GM12878 (cell line): ENCODE measurements around the gene GNG12. TPM values are rescaled to one million over a fixed set of nuclear protein-coding genes. Genes with fewer than 3 reads are reported as not detected.

ENCODE experiments used
- ATAC-seq: fragments of 200-7000 bp; cut with Tn5 transposase; 3 replicates; pipeline ENCODE4 v1.9.1; 2020; ENCODE audit warnings: mild to moderate bottlenecking, moderate library complexity
- BruUV-seq: library from RNA; stranded (reverse); fragments of 400-500 nt; replicated peaks from 2 replicates; lab custom pipeline; 2021; lab: Mats Ljungman, UMichigan
- CTCF ChIA-PET: fragments of 300-600 bp; sonication (Branson Sonifier 250); formaldehyde crosslinking; extraction: SDS; loops from one replicate; lab custom pipeline; 2021; ENCODE audit warnings: inconsistent platforms; lab: Yijun Ruan, JAX
- POLR2A ChIA-PET: fragments of 350-600 bp; formaldehyde crosslinking; extraction: SDS; loops from one replicate; lab custom pipeline; 2021; ENCODE audit warnings: inconsistent platforms; lab: Charles Lee
- RAD21 ChIA-PET: fragments of 300-600 bp; sonication (Branson Sonifier 250); formaldehyde crosslinking; loops from one replicate; lab custom pipeline; 2023; ENCODE audit warnings: antibody characterized with exemption; ENCODE audit not compliant: unreplicated experiment; lab: Charles Lee
- SMC1A ChIA-PET: fragments of 300-600 bp; sonication (Branson Sonifier 250); formaldehyde crosslinking; loops from one replicate; lab custom pipeline; 2023; ENCODE audit not compliant: unreplicated experiment, uncharacterized antibody; lab: Charles Lee
- DNase-seq: peaks from one replicate; pipeline ENCODE4 v3.0.0-alpha.2; 2011; ENCODE audit warnings: low read depth, low spot score
- FAIRE-seq: peaks from 3 replicates; lab custom pipeline; 2011; peaks lifted over from hg19 to GRCh38; lab: Jason Lieb, UNC
- H2AFZ ChIP-seq: 2 replicates; pipeline ENCODE4 v1.6.0; 2011; ENCODE audit warnings: low read depth, low read length, control low read depth; ENCODE audit not compliant: control insufficient read depth
- H3K27ac ChIP-seq: 2 replicates; pipeline ENCODE4 v1.5.1; 2011; ENCODE audit warnings: control low read depth; ENCODE audit not compliant: control insufficient read depth, insufficient read depth
- H3K27me3 ChIP-seq, 2 experiments: replicated peaks in 1 of 2; 2 replicates each; pipeline versions ENCODE4 v1.6.0 to v1.6.1; 2011; ENCODE audit warnings: low read length in 1 of 2; ENCODE audit not compliant: control insufficient read depth in 2 of 2, insufficient read depth in 2 of 2
- H3K36me3 ChIP-seq, 2 experiments: 2 replicates each; pipeline ENCODE4 v1.5.1; 2011; ENCODE audit warnings: low read length in 1 of 2; ENCODE audit not compliant: control insufficient read depth in 2 of 2, insufficient read depth in 2 of 2
- H3K4me1 ChIP-seq: 2 replicates; pipeline ENCODE4 v1.6.1; 2011; ENCODE audit warnings: mild to moderate bottlenecking, low read length, moderate library complexity, mixed read lengths; ENCODE audit not compliant: control insufficient read depth, insufficient read depth
- H3K4me2 ChIP-seq: 2 replicates; pipeline ENCODE4 v1.6.0; 2011; ENCODE audit warnings: control low read depth; ENCODE audit not compliant: control insufficient read depth, insufficient read depth
- H3K4me3 ChIP-seq: fragments of 200-600 bp; sonication (generic); 2 replicates; pipeline ENCODE4 v1.5.1; 2016
- H3K79me2 ChIP-seq: 2 replicates; pipeline ENCODE4 v1.6.0; 2011; ENCODE audit warnings: low read length; ENCODE audit not compliant: control insufficient read depth, insufficient read depth
- H3K9ac ChIP-seq: 2 replicates; pipeline ENCODE4 v1.8.0; 2011; ENCODE audit warnings: low read length, control low read depth, mixed read lengths; ENCODE audit not compliant: control insufficient read depth, insufficient read depth
- H3K9me3 ChIP-seq: replicated peaks from 3 replicates; pipeline ENCODE4 v1.5.1; 2011; ENCODE audit warnings: mild to moderate bottlenecking, low read length; ENCODE audit not compliant: control insufficient read depth, insufficient read depth
- H4K20me1 ChIP-seq: 2 replicates; pipeline ENCODE4 v1.6.0; 2011; ENCODE audit not compliant: control insufficient read depth, insufficient read depth
- CBFB ChIP-seq: IDR thresholded peaks from 2 replicates; pipeline ENCODE4 v1.6.1; 2016; ENCODE audit warnings: antibody characterized with exemption, low read depth
- CTCF ChIP-seq, 3 experiments: IDR thresholded peaks in 2 of 3; conservative IDR thresholded peaks in 1 of 3; 2 replicates each; pipeline ENCODE4 v1.5.1; 2011; ENCODE audit warnings: low read depth in 3 of 3, low read length in 3 of 3, mild to moderate bottlenecking in 3 of 3, control low read depth in 2 of 3, moderate library complexity in 2 of 3, inconsistent platforms in 1 of 3, mixed read lengths in 1 of 3; ENCODE audit not compliant: control insufficient read depth in 2 of 3, insufficient read depth in 1 of 3; ENCODE audit errors: extremely low read depth in 1 of 3
- E2F4 ChIP-seq: IDR thresholded peaks from 2 replicates; pipeline ENCODE4 v1.6.1; 2012; ENCODE audit warnings: low read depth, low read length, improper control_type of control experiment
- HSF1 ChIP-seq: fragments of 150-350 bp; IDR thresholded peaks from 2 replicates; pipeline ENCODE4 v1.6.1; 2014; ENCODE audit warnings: mild to moderate bottlenecking, low read depth, low read length
- IKZF1 ChIP-seq: fragments of 450-650 bp; conservative IDR thresholded peaks from 2 replicates; pipeline ENCODE4 v1.6.1; 2017; ENCODE audit warnings: antibody characterized with exemption, mild to moderate bottlenecking
- LARP7 ChIP-seq: fragments of 450-650 bp; IDR thresholded peaks from 2 replicates; pipeline ENCODE4 v1.6.1; 2017; ENCODE audit warnings: mild to moderate bottlenecking
- NFIC ChIP-seq: IDR thresholded peaks from 2 replicates; pipeline ENCODE4 v1.6.1; 2012; ENCODE audit warnings: low read depth, mild to moderate bottlenecking, inconsistent platforms, low read length, moderate library complexity
- NFXL1 ChIP-seq: fragments of 450-650 bp; IDR thresholded peaks from 2 replicates; pipeline ENCODE4 v1.6.1; 2017; ENCODE audit warnings: antibody characterized with exemption, mild to moderate bottlenecking, borderline replicate concordance
- NFYA ChIP-seq: IDR thresholded peaks from 2 replicates; pipeline ENCODE4 v1.6.1; 2011; ENCODE audit warnings: low read depth, mild to moderate bottlenecking, low read length, improper control_type of control experiment, borderline replicate concordance
- NR2C2 ChIP-seq: IDR thresholded peaks from 2 replicates; pipeline ENCODE4 v1.6.1; 2011; ENCODE audit warnings: borderline replicate concordance, low read depth; ENCODE audit not compliant: control insufficient read depth, insufficient read length
- NRF1 ChIP-seq: conservative IDR thresholded peaks from 2 replicates; pipeline ENCODE4 v1.6.1; 2011; ENCODE audit warnings: mild to moderate bottlenecking, low read depth, low read length, improper control_type of control experiment
- PAX5 ChIP-seq: IDR thresholded peaks from 2 replicates; pipeline ENCODE4 v1.6.1; 2011; ENCODE audit warnings: low read depth, low read length, borderline replicate concordance
- POLR2AphosphoS5 ChIP-seq: IDR thresholded peaks from 2 replicates; pipeline ENCODE4 v1.6.1; 2011; ENCODE audit warnings: mild to moderate bottlenecking, low read length, inconsistent platforms
- SRF ChIP-seq, 2 experiments: IDR thresholded peaks; 2 replicates each; pipeline ENCODE4 v1.6.1; 2011; ENCODE audit warnings: low read depth in 2 of 2, low read length in 2 of 2, mild to moderate bottlenecking in 1 of 2, moderate library complexity in 1 of 2
- SUZ12 ChIP-seq: fragments of 200-600 bp; sonication (generic); IDR thresholded peaks from one replicate; pipeline ENCODE4 v1.6.1; 2018; ENCODE audit warnings: antibody characterized with exemption, mild to moderate bottlenecking; ENCODE audit not compliant: unreplicated experiment
- in situ Hi-C: fragments of 300-500 bp; cut with MboI; formaldehyde crosslinking; loops from 9 replicates; pipeline ENCODE4 v1.14.3; 2018; ENCODE audit warnings: mixed read lengths
- intact Hi-C: fragments of 100-400 bp; cut with micrococcal nuclease; formaldehyde crosslinking; loops from one replicate; pipeline ENCODE4 v1.14.2; 2022; ENCODE audit not compliant: unreplicated experiment
- polyA plus RNA-seq, 11 experiments: library from polyadenylated mRNA; depleted of rRNA in 4 of 11; unstranded in 6 of 11; stranded (reverse) in 5 of 11; fragments of >200 nt; fragmentation: Nextera tagmentation in 4 of 11; fragmentation: Illumina TruSeq in 1 of 11; extraction: Ambion mirVana in 4 of 11; extraction: Trizol in 1 of 11; gene quantifications; 1 replicate in 1 of 11; 2 replicates in 10 of 11; pipeline versions ENCODE4 v1.2.1 to v1.2.3, GENCODE V29; 2011 to 2016; ENCODE audit warnings: inconsistent platforms in 2 of 11, missing spikeins in 2 of 11, low read depth in 1 of 11
- total RNA-seq, 4 experiments: library from RNA; depleted of rRNA in 3 of 4; stranded (reverse); fragments of >200 nt in 3 of 4; fragmentation: Illumina TruSeq in 1 of 4; extraction: Trizol in 1 of 4; gene quantifications; 2 replicates each; pipeline versions ENCODE4 v1.2.1 to v1.2.3, GENCODE V29; 2013 to 2021
- TF ChIP-seq, protein P1 (sequence below): fragments of 450-650 bp; conservative IDR thresholded peaks from 2 replicates; pipeline ENCODE4 v1.6.1; 2017; ENCODE audit warnings: mild to moderate bottlenecking, moderate library complexity

Gene GNG12
- total and polyA plus RNA-seq, 10 of the 15 experiments (the other 5 are each of a cell fraction or from before 2014, with no cell fraction given) = 0.22 to 32.8 (median 0.35) TPM

- Histone ChIP-seq H3K27ac (no peak overlapping the region), H3K27me3 (no peaks in the 10 kb centered on the region; a peak in 1 of 4 replicates), H3K4me2 (no peak overlapping the region), H3K4me3 (no peak overlapping the region), H3K36me3 (no peaks in the 10 kb centered on the region), H3K9me3 (no peaks in the 10 kb centered on the region), H4K20me1 (no peaks in the 10 kb centered on the region), H3K79me2 (no peaks in the 10 kb centered on the region), H3K9ac (no peak overlapping the region), H2AFZ (no peak overlapping the region), H3K4me1 (no peaks in the 10 kb centered on the region)
- ATAC-seq = no peak
- ChIA-PET CTCF (no interaction called here), RAD21 (interaction anchor here (1.0 to 2.7 kb wide), 2 partner anchors 30 to 44 kb away, joined by 3 to 8 read pairs; no protein-coding TSS in a partner anchor), POLR2A (interaction anchor here (0.6 kb wide), 1 partner anchor 41 kb away, joined by 3 read pairs; no protein-coding TSS in a partner anchor), SMC1A (interaction anchor here (0.9 to 1.2 kb wide), 3 partner anchors 17 to 106 kb away, joined by 3 read pairs; no protein-coding TSS in a partner anchor)
- BruUV-seq = no TSS peak
- in situ Hi-C loops = no loop called here
- DNase-seq = no peak
- no peak for FAIRE-seq
- intact Hi-C loops = no loop called here
- no peak for TF ChIP-seq LARP7
- no peak for TF ChIP-seq SRF (IDR thresholded peaks at IDR 0.05; ENCODE audit: low read depth in 2 of 2, low read length in 2 of 2)
- no peak for TF ChIP-seq PAX5
- no peak for TF ChIP-seq POLR2AphosphoS5
- TF ChIP-seq SUZ12 = no peak
- TF ChIP-seq IKZF1 = no peak
- TF ChIP-seq NR2C2 = no peak
- TF ChIP-seq CBFB = no peak
- no peak for TF ChIP-seq NRF1
- TF ChIP-seq, protein P1, sequence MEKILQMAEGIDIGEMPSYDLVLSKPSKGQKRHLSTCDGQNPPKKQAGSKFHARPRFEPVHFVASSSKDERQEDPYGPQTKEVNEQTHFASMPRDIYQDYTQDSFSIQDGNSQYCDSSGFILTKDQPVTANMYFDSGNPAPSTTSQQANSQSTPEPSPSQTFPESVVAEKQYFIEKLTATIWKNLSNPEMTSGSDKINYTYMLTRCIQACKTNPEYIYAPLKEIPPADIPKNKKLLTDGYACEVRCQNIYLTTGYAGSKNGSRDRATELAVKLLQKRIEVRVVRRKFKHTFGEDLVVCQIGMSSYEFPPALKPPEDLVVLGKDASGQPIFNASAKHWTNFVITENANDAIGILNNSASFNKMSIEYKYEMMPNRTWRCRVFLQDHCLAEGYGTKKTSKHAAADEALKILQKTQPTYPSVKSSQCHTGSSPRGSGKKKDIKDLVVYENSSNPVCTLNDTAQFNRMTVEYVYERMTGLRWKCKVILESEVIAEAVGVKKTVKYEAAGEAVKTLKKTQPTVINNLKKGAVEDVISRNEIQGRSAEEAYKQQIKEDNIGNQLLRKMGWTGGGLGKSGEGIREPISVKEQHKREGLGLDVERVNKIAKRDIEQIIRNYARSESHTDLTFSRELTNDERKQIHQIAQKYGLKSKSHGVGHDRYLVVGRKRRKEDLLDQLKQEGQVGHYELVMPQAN = no peak
- TF ChIP-seq NFYA = no peak
- TF ChIP-seq NFIC = no peak
- no peak for TF ChIP-seq HSF1
- TF ChIP-seq CTCF (IDR thresholded peaks at IDR 0.05 in 2 of 3, conservative IDR thresholded peaks at IDR 0.05 in 1 of 3; ENCODE audit: control insufficient read depth in 2 of 3, extremely low read depth in 1 of 3, insufficient read depth in 1 of 3, low read depth in 3 of 3, low read length in 3 of 3) = no peak
- no peak for TF ChIP-seq E2F4
- no peak for TF ChIP-seq NFXL1
Observed at GRCh38 chr1:67653304-67653703, 180.0 kb downstream of the GNG12 start.
